ENCODE data around the gene ITPR2. TPM values are rescaled to one million over a fixed set of nuclear protein-coding genes. Genes with fewer than 3 reads are reported as not detected.

ITPR2 gene
- total RNA-seq, 1 experiment from 2014 or later: 41.6 TPM

- intact Hi-C loops (cut with micrococcal nuclease; ENCODE audit: unreplicated experiment): no loop called here
- Mint-ChIP-seq H3K27ac (ENCODE audit: unreplicated experiment) (no peak overlapping the region), H3K36me3 (ENCODE audit: insufficient read depth, unreplicated experiment) (no peaks in the 10 kb centered on the region), H3K4me3 (ENCODE audit: unreplicated experiment) (no peak overlapping the region), H3K27me3 (ENCODE audit: insufficient read depth, unreplicated experiment) (no peaks in the 10 kb centered on the region), H3K9me3 (ENCODE audit: unreplicated experiment) (no peaks in the 10 kb centered on the region), H3K4me1 (ENCODE audit: low read depth, unreplicated experiment) (peaks cover 7% of the 10 kb centered on the region)
- CTCF ChIA-PET: no interaction called here
- DNase-seq: no peak
- H3K27me3 ChIP-seq (replicated peaks; ENCODE audit: control insufficient read depth, insufficient read depth, low read length): no peaks in the 10 kb centered on the region
- TF ChIP-seq CTCF (IDR thresholded peaks at IDR 0.05; ENCODE audit: insufficient read depth in 1 of 2, low read depth in 1 of 2, low read length in 1 of 2, severe bottlenecking in 1 of 2, unreplicated experiment in 1 of 2): no peak
- no peaks in the 10 kb centered on the region for H3K9me3 ChIP-seq
- POLR2A ChIA-PET: no interaction called here
- no TSS peak for BruUV-seq (replicated peaks)
- H3K4me3 ChIP-seq (ENCODE audit: low read depth, low read length): no peak overlapping the region
- H3K4me1 ChIP-seq: no peaks in the 10 kb centered on the region
- no peaks in the 10 kb centered on the region for H3K36me3 ChIP-seq (ENCODE audit: control insufficient read depth, insufficient read depth, low read length)
Measured at GRCh38 chr12:26798023-26798422, 35.0 kb downstream of the ITPR2 start.

- no peaks in the 10 kb centered on the region for H3K27me3 Mint-ChIP-seq (ENCODE audit: insufficient read depth, unreplicated experiment)
- H3K4me3 ChIP-seq (ENCODE audit: low read depth, low read length): no peak overlapping the region
- H3K27ac Mint-ChIP-seq (ENCODE audit: unreplicated experiment): no peak overlapping the region
- H3K4me3 Mint-ChIP-seq (ENCODE audit: unreplicated experiment): no peak overlapping the region
- H3K27me3 ChIP-seq (replicated peaks; ENCODE audit: control insufficient read depth, insufficient read depth, low read length): no peaks in the 10 kb centered on the region
- H3K36me3 ChIP-seq (ENCODE audit: control insufficient read depth, insufficient read depth, low read length): no peaks in the 10 kb centered on the region
- no peak for TF ChIP-seq CTCF (IDR thresholded peaks at IDR 0.05; ENCODE audit: insufficient read depth in 1 of 2, low read depth in 1 of 2, low read length in 1 of 2, severe bottlenecking in 1 of 2, unreplicated experiment in 1 of 2)
- ChIA-PET POLR2A (no interaction called here), CTCF (no interaction called here)
- H3K4me1 ChIP-seq: no peaks in the 10 kb centered on the region
- no TSS peak for BruUV-seq (replicated peaks)
- H3K9me3 ChIP-seq: no peaks in the 10 kb centered on the region
- H3K36me3 Mint-ChIP-seq (ENCODE audit: insufficient read depth, unreplicated experiment): no peaks in the 10 kb centered on the region
- intact Hi-C loops (cut with micrococcal nuclease; ENCODE audit: unreplicated experiment): no loop called here
- H3K9me3 Mint-ChIP-seq (ENCODE audit: unreplicated experiment): no peaks in the 10 kb centered on the region
- DNase-seq: no peak
- peaks cover 7% of the 10 kb centered on the region for H3K4me1 Mint-ChIP-seq (ENCODE audit: low read depth, unreplicated experiment)
Measured at GRCh38 chr12:26795910-26796309, 37.1 kb downstream of the ITPR2 start.

- no peak for TF ChIP-seq CTCF (IDR thresholded peaks at IDR 0.05; ENCODE audit: insufficient read depth in 1 of 2, low read depth in 1 of 2, low read length in 1 of 2, severe bottlenecking in 1 of 2, unreplicated experiment in 1 of 2)
- BruUV-seq (replicated peaks): no TSS peak
- intact Hi-C loops (cut with micrococcal nuclease; ENCODE audit: unreplicated experiment): no loop called here
- no peak overlapping the region for H3K4me3 ChIP-seq (ENCODE audit: low read depth, low read length)
- no peak overlapping the region for H3K27ac Mint-ChIP-seq (ENCODE audit: unreplicated experiment)
- no peaks in the 10 kb centered on the region for H3K9me3 ChIP-seq
- H3K36me3 ChIP-seq (ENCODE audit: control insufficient read depth, insufficient read depth, low read length): no peaks in the 10 kb centered on the region
- H3K9me3 Mint-ChIP-seq (ENCODE audit: unreplicated experiment): no peaks in the 10 kb centered on the region
- no peak overlapping the region for H3K4me3 Mint-ChIP-seq (ENCODE audit: unreplicated experiment)
- ChIA-PET CTCF (no interaction called here), POLR2A (no interaction called here)
- no peak for DNase-seq
- H3K4me1 Mint-ChIP-seq (ENCODE audit: low read depth, unreplicated experiment): peaks cover 7% of the 10 kb centered on the region
- no peaks in the 10 kb centered on the region for H3K27me3 Mint-ChIP-seq (ENCODE audit: insufficient read depth, unreplicated experiment)
- peaks cover 7% of the 10 kb centered on the region for H3K36me3 Mint-ChIP-seq (ENCODE audit: insufficient read depth, unreplicated experiment)
- no peaks in the 10 kb centered on the region for H3K27me3 ChIP-seq (replicated peaks; ENCODE audit: control insufficient read depth, insufficient read depth, low read length)
- no peaks in the 10 kb centered on the region for H3K4me1 ChIP-seq
Measured at GRCh38 chr12:26791301-26791791, 41.6 kb downstream of the ITPR2 start.

Measured in Caco-2 (cell line).